Tibial nerve (tissue), 4 donors: ENCODE measurements around the gene TMEM50A.
"Not testable (repeated sequence)": the region's sequence is repeated elsewhere in the genome, so short reads cannot be mapped to it uniquely, and the experiment has no call there.

Experiments used
- CTCF ChIP-seq, 5 experiments: fragments of 200-600 bp in 3 of 5; fragments of 450-650 bp in 2 of 5; sonication (generic) in 3 of 5; IDR thresholded peaks; one replicate each; pipeline ENCODE4 v1.5.1; 2016 to 2019; ENCODE audit warnings: antibody characterized with exemption in 5 of 5, mild to moderate bottlenecking in 3 of 5, moderate library complexity in 2 of 5
- EP300 ChIP-seq, 2 donors: sonication (generic); formaldehyde crosslinking; IDR thresholded peaks; one replicate each; pipeline ENCODE4 v1.6.1; 2017; ENCODE audit warnings: antibody characterized with exemption in 2 of 2, mild to moderate bottlenecking in 1 of 2
- POLR2A ChIP-seq, 2 donors: fragments of 450-650 bp; IDR thresholded peaks; one replicate each; pipeline ENCODE4 v1.6.1; 2017; ENCODE audit warnings: antibody characterized with exemption in 2 of 2, mild to moderate bottlenecking in 2 of 2, moderate library complexity in 2 of 2

- not testable (repeated sequence) for TF ChIP-seq CTCF, POLR2A, EP300 (IDR thresholded peaks at IDR 0.05)
These were observed 29.0 kb upstream of the TMEM50A start for GRCh38 chr1:25309085-25309484.
